ENCODE results near the gene SMIM33.
A peak's percentile ranks its signal among the peaks of the same experiment; 100 is the strongest.

Gene SMIM33

GRCh38 chr5:139470821-139471300 lies at the start of gene SMIM33:
Gene SMIM33 (plus strand): TSS chr5:139471004. CDS start chr5:139471122, 118 bp downstream.
- H2AFZ ChIP-seq = no peak within 1 kb of the TSS
- H3K4me2 ChIP-seq (ENCODE audit: low read length) = no peak within 1 kb of the TSS
- no peak within 1 kb of the TSS for H3K4me3 ChIP-seq (ENCODE audit: low read depth, low read length)
- no peaks in the 10 kb centered on the region for H3K4me1 ChIP-seq
- no peaks in the 10 kb centered on the region for H3K27me3 ChIP-seq (ENCODE audit: control insufficient read depth, insufficient read depth, low read length)
- TF ChIP-seq, protein P1, sequence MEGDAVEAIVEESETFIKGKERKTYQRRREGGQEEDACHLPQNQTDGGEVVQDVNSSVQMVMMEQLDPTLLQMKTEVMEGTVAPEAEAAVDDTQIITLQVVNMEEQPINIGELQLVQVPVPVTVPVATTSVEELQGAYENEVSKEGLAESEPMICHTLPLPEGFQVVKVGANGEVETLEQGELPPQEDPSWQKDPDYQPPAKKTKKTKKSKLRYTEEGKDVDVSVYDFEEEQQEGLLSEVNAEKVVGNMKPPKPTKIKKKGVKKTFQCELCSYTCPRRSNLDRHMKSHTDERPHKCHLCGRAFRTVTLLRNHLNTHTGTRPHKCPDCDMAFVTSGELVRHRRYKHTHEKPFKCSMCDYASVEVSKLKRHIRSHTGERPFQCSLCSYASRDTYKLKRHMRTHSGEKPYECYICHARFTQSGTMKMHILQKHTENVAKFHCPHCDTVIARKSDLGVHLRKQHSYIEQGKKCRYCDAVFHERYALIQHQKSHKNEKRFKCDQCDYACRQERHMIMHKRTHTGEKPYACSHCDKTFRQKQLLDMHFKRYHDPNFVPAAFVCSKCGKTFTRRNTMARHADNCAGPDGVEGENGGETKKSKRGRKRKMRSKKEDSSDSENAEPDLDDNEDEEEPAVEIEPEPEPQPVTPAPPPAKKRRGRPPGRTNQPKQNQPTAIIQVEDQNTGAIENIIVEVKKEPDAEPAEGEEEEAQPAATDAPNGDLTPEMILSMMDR (IDR thresholded peaks at IDR 0.05) = no peak
- H3K36me3 ChIP-seq (ENCODE audit: control insufficient read depth, insufficient read depth, low read length) = no peaks in the 10 kb centered on the region
- no peak within 1 kb of the TSS for H3K9ac ChIP-seq
- no peaks in the 10 kb centered on the region for H3K79me2 ChIP-seq
- no peak within 1 kb of the TSS for H3K27ac ChIP-seq
- no peaks in the 10 kb centered on the region for H3K9me3 ChIP-seq (ENCODE audit: control insufficient read depth, low read length)

- Histone ChIP-seq H3K27me3 (ENCODE audit: control insufficient read depth, insufficient read depth, low read length) (no peaks in the 10 kb centered on the region), H3K4me1 (no peaks in the 10 kb centered on the region), H3K9me3 (ENCODE audit: control insufficient read depth, low read length) (no peaks in the 10 kb centered on the region), H3K36me3 (ENCODE audit: control insufficient read depth, insufficient read depth, low read length) (no peaks in the 10 kb centered on the region), H3K4me3 (ENCODE audit: low read depth, low read length) (no peak overlapping the region), H3K4me2 (ENCODE audit: low read length) (no peak overlapping the region), H3K79me2 (no peaks in the 10 kb centered on the region), H3K27ac (no peak overlapping the region), H2AFZ (no peak overlapping the region), H3K9ac (no peak overlapping the region)
- TF ChIP-seq, protein P1 (IDR thresholded peaks at IDR 0.05) = peak; percentile 87
These were observed 48.4 kb upstream of the SMIM33 start for GRCh38 chr5:139422307-139422893.

DNA sequence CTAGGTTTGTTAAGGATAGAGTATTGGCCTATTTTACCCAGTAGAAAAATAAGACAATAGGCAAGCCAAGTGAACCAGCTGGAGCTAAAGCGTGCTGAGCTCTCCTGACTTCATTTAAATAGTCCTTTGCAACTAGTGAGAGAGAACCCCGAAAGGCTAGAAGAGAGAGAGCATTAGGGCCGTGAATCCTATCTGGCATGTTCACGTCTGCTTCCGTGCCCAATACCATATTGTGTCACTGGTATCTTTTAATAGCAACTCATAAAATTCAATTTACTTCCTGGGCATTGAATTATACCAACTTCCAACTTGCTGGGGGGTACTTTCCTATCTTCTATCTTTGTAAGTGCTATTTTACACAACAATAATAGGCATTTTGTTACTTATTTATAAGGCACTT lies 45.3 kb upstream of the SMIM33 start:
- Histone ChIP-seq H2AFZ (no peak overlapping the region), H3K79me2 (no peaks in the 10 kb centered on the region), H3K4me2 (ENCODE audit: low read length) (no peak overlapping the region), H3K36me3 (ENCODE audit: control insufficient read depth, insufficient read depth, low read length) (no peaks in the 10 kb centered on the region), H3K27ac (no peak overlapping the region), H3K4me3 (ENCODE audit: low read depth, low read length) (no peak overlapping the region), H3K9ac (no peak overlapping the region), H3K27me3 (ENCODE audit: control insufficient read depth, insufficient read depth, low read length) (no peaks in the 10 kb centered on the region), H3K4me1 (no peaks in the 10 kb centered on the region), H3K9me3 (ENCODE audit: control insufficient read depth, low read length) (no peaks in the 10 kb centered on the region)
- TF ChIP-seq, protein P1 (IDR thresholded peaks at IDR 0.05) = no peak

- H3K27ac ChIP-seq = no peak overlapping the region
- H3K9ac ChIP-seq = no peak overlapping the region
- H3K4me1 ChIP-seq = no peaks in the 10 kb centered on the region
- H3K27me3 ChIP-seq (ENCODE audit: control insufficient read depth, insufficient read depth, low read length) = no peaks in the 10 kb centered on the region
- TF ChIP-seq, protein P1 (IDR thresholded peaks at IDR 0.05) = no peak
- H3K36me3 ChIP-seq (ENCODE audit: control insufficient read depth, insufficient read depth, low read length) = no peaks in the 10 kb centered on the region
- H3K9me3 ChIP-seq (ENCODE audit: control insufficient read depth, low read length) = no peaks in the 10 kb centered on the region
- no peak overlapping the region for H3K4me2 ChIP-seq (ENCODE audit: low read length)
- H3K79me2 ChIP-seq = no peaks in the 10 kb centered on the region
- H3K4me3 ChIP-seq (ENCODE audit: low read depth, low read length) = no peak overlapping the region
- no peak overlapping the region for H2AFZ ChIP-seq
These were observed 44.5 kb upstream of the SMIM33 start for GRCh38 chr5:139426203-139426885.

Data from parathyroid adenoma (tissue), 2 donors.